Adrenal gland (tissue), 5 donors: ENCODE data around the gene NR5A1.

Experiments used
- CTCF ChIP-seq, 6 experiments: fragments of 450-650 bp in 4 of 6; fragments of 200-600 bp in 2 of 6; sonication (generic) in 1 of 6; IDR thresholded peaks; 1 replicate in 5 of 6; 2 replicates in 1 of 6; pipeline versions ENCODE4 v1.5.1 to v1.8.0; 2016 to 2021; ENCODE audit warnings: antibody characterized with exemption in 6 of 6, mild to moderate bottlenecking in 2 of 6, moderate library complexity in 1 of 6
- POLR2A ChIP-seq, 2 donors: fragments of 450-650 bp; IDR thresholded peaks; one replicate each; pipeline ENCODE4 v1.6.1; 2017; ENCODE audit warnings: antibody characterized with exemption in 2 of 2, mild to moderate bottlenecking in 2 of 2, moderate library complexity in 1 of 2
- donor health status: DM: no; HTN: no; CAD: no.

GRCh38 chr9:124514125-124514524 lies 6.9 kb upstream of the NR5A1 start:
- TF ChIP-seq CTCF (IDR thresholded peaks at IDR 0.05) (no peak), POLR2A (IDR thresholded peaks at IDR 0.05) (no peak)
